ENCODE data around the gene HDAC3. TPM values are rescaled to one million over a fixed set of nuclear protein-coding genes. Genes with fewer than 3 reads are reported as not detected.
A peak's percentile ranks its signal among the peaks of the same experiment; 100 is the strongest.

HDAC3 gene
- total and polyA plus RNA-seq, 8 donors, result 17.8 to 68.9 (median 26.7) TPM

DNA sequence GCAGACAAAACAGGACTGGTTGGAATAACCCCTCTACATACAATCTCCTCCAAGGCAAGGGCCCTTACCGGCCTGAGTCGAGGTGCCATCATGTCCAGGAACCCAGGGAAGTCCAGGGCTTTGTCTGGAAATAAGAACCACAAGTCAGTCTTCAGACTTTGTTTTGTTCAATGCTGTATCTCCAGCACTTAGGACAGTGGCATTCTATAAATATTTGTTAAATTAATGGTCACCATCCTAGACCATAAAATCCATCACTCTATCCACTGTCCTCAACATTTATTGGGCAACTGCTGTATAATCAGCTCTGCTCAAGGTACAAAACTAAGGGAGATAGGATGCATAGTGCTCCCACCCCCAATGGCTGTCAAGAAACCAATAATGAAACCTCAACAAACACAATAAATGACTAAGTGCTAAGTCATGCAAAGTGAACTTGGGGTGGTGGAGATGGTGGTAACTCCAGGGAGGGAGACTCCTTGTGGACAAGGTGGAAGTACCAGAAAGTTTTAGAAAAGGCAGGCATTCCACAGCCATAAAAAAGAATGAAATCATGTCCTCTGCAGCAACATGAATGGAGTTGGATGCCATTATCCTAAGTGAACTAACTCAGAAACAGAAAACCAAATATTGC is 5.1 kb upstream of the HDAC3 start:
- no peak for ATAC-seq
- Histone ChIP-seq H3K9me3 (no peaks in the 10 kb centered on the region), H3K4me1 (no peaks in the 10 kb centered on the region), H3K36me3 (no peaks in the 10 kb centered on the region), H3K27ac (no peak overlapping the region), H3K27me3 (no peaks in the 10 kb centered on the region), H3K4me3 (no peak overlapping the region)
- TF ChIP-seq, protein P1, sequence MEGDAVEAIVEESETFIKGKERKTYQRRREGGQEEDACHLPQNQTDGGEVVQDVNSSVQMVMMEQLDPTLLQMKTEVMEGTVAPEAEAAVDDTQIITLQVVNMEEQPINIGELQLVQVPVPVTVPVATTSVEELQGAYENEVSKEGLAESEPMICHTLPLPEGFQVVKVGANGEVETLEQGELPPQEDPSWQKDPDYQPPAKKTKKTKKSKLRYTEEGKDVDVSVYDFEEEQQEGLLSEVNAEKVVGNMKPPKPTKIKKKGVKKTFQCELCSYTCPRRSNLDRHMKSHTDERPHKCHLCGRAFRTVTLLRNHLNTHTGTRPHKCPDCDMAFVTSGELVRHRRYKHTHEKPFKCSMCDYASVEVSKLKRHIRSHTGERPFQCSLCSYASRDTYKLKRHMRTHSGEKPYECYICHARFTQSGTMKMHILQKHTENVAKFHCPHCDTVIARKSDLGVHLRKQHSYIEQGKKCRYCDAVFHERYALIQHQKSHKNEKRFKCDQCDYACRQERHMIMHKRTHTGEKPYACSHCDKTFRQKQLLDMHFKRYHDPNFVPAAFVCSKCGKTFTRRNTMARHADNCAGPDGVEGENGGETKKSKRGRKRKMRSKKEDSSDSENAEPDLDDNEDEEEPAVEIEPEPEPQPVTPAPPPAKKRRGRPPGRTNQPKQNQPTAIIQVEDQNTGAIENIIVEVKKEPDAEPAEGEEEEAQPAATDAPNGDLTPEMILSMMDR (IDR thresholded peaks at IDR 0.05), result no peak
- intact Hi-C loops (cut with DNase I), result no loop called here
- WGBS, 2 donors, result 77 to 87% methylated on average over 2 of the region's 2 CpGs
- DNase-seq, result no peak
- FAIRE-seq, result no peak

DNA sequence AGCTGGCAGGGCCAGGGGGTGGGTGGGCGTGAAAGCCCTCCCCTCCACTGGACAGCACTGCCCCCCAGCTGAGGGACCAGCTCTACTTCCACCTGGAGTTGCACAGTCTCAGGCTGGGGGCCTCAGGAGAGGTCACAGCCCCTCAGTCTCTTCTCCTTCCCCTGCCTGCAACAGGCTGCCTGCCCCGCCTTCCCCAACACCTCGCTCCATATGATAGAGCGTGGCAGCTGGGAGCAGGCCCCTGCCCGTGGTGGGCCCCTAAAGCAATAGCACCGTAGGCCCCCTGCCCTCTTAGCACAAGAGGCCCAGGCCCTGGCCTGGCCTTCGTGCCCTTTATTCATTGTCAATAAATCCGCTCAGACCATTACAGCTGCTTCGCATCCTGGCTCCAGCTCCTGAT is 4.0 kb upstream of the HDAC3 start:
- no peaks in the 10 kb centered on the region for H3K27me3 ChIP-seq
- FAIRE-seq (no peak), ATAC-seq (no peak), DNase-seq (no peak)
- no peak overlapping the region for H3K27ac ChIP-seq
- H3K4me3 ChIP-seq, result no peak overlapping the region
- TF ChIP-seq, protein P1 (IDR thresholded peaks at IDR 0.05), result no peak
- H3K9me3 ChIP-seq, result no peaks in the 10 kb centered on the region
- intact Hi-C loops (cut with DNase I), result no loop called here
- H3K4me1 ChIP-seq, result peaks cover 3 to 4% (median 3%) of the 10 kb centered on the region in 3 donors
- no peaks in the 10 kb centered on the region for H3K36me3 ChIP-seq
- 86 to 91% methylated on average over 9 of the region's 9 CpGs for WGBS, 2 donors

GRCh38 chr5:141640051-141640415 is 3.4 kb upstream of the HDAC3 start:
- peaks cover 8 to 10% (median 9%) of the 10 kb centered on the region in 3 donors for H3K4me1 ChIP-seq
- H3K27ac ChIP-seq, result no peak overlapping the region
- no peaks in the 10 kb centered on the region for H3K27me3 ChIP-seq
- no peaks in the 10 kb centered on the region for H3K9me3 ChIP-seq
- H3K4me3 ChIP-seq, result no peak overlapping the region
- DNase-seq (no peak), ATAC-seq (no peak), FAIRE-seq (no peak)
- intact Hi-C loops (cut with DNase I), result no loop called here
- TF ChIP-seq, protein P1 (IDR thresholded peaks at IDR 0.05), result no peak
- H3K36me3 ChIP-seq, result no peaks in the 10 kb centered on the region
- WGBS, 2 donors, result 82 to 89% methylated on average over 3 of the region's 3 CpGs

DNA sequence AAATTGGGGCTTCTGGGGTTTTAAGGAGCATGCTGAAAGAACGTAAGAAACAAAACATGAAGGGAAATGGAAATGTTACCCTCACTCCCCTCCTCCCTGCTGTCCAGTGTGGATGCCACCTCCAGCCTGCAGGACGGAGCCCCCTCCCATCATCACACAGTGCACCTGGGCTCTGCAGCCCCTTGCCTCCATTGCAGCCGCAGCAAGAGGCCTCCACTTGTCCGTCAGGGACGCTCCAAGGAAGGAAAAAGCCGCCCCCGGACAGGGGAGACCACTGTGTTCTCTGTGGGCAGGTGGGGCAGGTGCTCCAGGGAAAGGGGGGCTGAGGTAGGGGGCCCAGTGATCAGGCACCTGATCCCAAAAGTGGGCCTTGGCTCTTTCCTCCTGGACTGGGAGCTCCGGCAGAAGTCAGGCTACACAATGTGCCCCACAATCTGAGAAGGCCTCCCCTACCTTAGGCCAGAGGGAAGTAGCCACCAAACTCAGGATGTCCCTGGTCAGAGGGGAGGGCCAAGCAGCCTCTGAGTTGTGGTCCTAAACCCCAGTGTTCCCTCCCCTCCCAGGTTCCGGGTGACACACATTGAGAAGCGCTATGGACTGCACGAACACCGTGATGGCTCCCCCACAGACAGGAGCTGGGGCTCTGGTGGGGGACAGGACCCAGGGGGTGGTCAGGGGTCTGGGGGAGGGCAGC is 2.9 kb upstream of the HDAC3 start:
- DNase-seq, result peak in 1 of 6 donors; percentile 24
- TF ChIP-seq, protein P1 (IDR thresholded peaks at IDR 0.05), result no peak
- ATAC-seq, result no peak
- peaks cover 8 to 15% (median 9%) of the 10 kb centered on the region in 3 donors for H3K4me1 ChIP-seq
- no peak overlapping the region for H3K27ac ChIP-seq
- H3K9me3 ChIP-seq, result no peaks in the 10 kb centered on the region
- intact Hi-C loops (cut with DNase I), result no loop called here
- H3K4me3 ChIP-seq, result no peak overlapping the region
- H3K36me3 ChIP-seq, result no peaks in the 10 kb centered on the region
- no peaks in the 10 kb centered on the region for H3K27me3 ChIP-seq
- 91 to 95% methylated on average over 8 to 12 of the region's 12 CpGs for WGBS, 2 donors
- no peak for FAIRE-seq

GRCh38 chr5:141638771-141639170 is 2.1 kb upstream of the HDAC3 start:
- WGBS, 2 donors, result 95 to 100% methylated on average over 2 of the region's 2 CpGs
- H3K27me3 ChIP-seq, result no peaks in the 10 kb centered on the region
- TF ChIP-seq, protein P1 (IDR thresholded peaks at IDR 0.05), result no peak
- no peak overlapping the region for H3K4me3 ChIP-seq
- no peak overlapping the region for H3K27ac ChIP-seq
- no peaks in the 10 kb centered on the region for H3K9me3 ChIP-seq
- intact Hi-C loops (cut with DNase I), result no loop called here
- no peak for DNase-seq
- ATAC-seq, result no peak
- H3K36me3 ChIP-seq, result no peaks in the 10 kb centered on the region
- FAIRE-seq, result no peak
- peaks cover 8 to 17% (median 9%) of the 10 kb centered on the region in 3 donors for H3K4me1 ChIP-seq
